Measurements from ENCODE around the gene TMEM176B.

Gene TMEM176B
- total RNA-seq, result 0 reads per million in 4 donors

- DNase-seq, result no peak
These were observed at the start of gene TMEM176B for GRCh38 chr7:150799741-150800580. Gene TMEM176B, minus strand, starts transcription at chr7:150800364. Its CDS starts 3,795 bp downstream, at chr7:150796569.

- DNase-seq, result no peak
These were observed 49.1 kb upstream of the TMEM176B start for GRCh38 chr7:150849204-150849775.

- DNase-seq, result no peak
These were observed 48.5 kb upstream of the TMEM176B start for GRCh38 chr7:150848561-150849115.

- DNase-seq, result no peak
These were observed 47.9 kb upstream of the TMEM176B start for GRCh38 chr7:150848111-150848510.

- DNase-seq, result no peak
These were observed 47.4 kb upstream of the TMEM176B start for GRCh38 chr7:150847536-150847935.

- DNase-seq, result no peak
These were observed 46.3 kb upstream of the TMEM176B start for GRCh38 chr7:150846291-150847115.

GRCh38 chr7:150845421-150845861 is 45.3 kb upstream of the TMEM176B start:
- no peak for DNase-seq

GRCh38 chr7:150842716-150843115 is 42.6 kb upstream of the TMEM176B start:
- no peak for DNase-seq

GRCh38 chr7:150842018-150842417 is 41.9 kb upstream of the TMEM176B start:
- no peak for DNase-seq

- DNase-seq, result no peak
These were observed 38.9 kb upstream of the TMEM176B start for GRCh38 chr7:150838965-150839650.

- DNase-seq, result no peak
These were observed 35.6 kb upstream of the TMEM176B start for GRCh38 chr7:150835702-150836280.

- no peak for DNase-seq
These were observed 34.9 kb upstream of the TMEM176B start for GRCh38 chr7:150835019-150835418.

GRCh38 chr7:150831851-150832250 is 31.7 kb upstream of the TMEM176B start:
- DNase-seq, result no peak

- no peak for DNase-seq
These were observed 30.8 kb upstream of the TMEM176B start for GRCh38 chr7:150830937-150831336.

GRCh38 chr7:150829426-150829825 is 29.3 kb upstream of the TMEM176B start:
- no peak for DNase-seq

- DNase-seq, result no peak
These were observed 28.2 kb upstream of the TMEM176B start for GRCh38 chr7:150828384-150828783.

- no peak for DNase-seq
These were observed 26.1 kb upstream of the TMEM176B start for GRCh38 chr7:150826061-150826849.

- no peak for DNase-seq
These were observed 24.4 kb upstream of the TMEM176B start for GRCh38 chr7:150824379-150825177.

GRCh38 chr7:150823484-150824126 is 23.4 kb upstream of the TMEM176B start:
- no peak for DNase-seq

GRCh38 chr7:150823043-150823442 is 22.9 kb upstream of the TMEM176B start:
- DNase-seq, result no peak
